Parathyroid adenoma (tissue), 2 donors: ENCODE results near the gene CCDC127.

Experiments
- H2AFZ ChIP-seq: fragments of 300-600 bp; sonication (generic); one replicate; pipeline ENCODE4 v1.7.0; 2017; ENCODE audit warnings: antibody characterized with exemption, mild to moderate bottlenecking
- H3K27ac ChIP-seq: fragments of 300-600 bp; sonication (generic); one replicate; pipeline ENCODE4 v1.7.0; 2017
- H3K27me3 ChIP-seq: fragments of 300-600 bp; sonication (generic); one replicate; pipeline ENCODE4 v1.7.0; 2017; ENCODE audit warnings: low read length; ENCODE audit not compliant: control insufficient read depth, insufficient read depth
- H3K36me3 ChIP-seq: fragments of 300-600 bp; sonication (generic); one replicate; pipeline ENCODE4 v1.7.0; 2017; ENCODE audit warnings: low read length; ENCODE audit not compliant: control insufficient read depth, insufficient read depth
- H3K4me1 ChIP-seq: fragments of 300-600 bp; sonication (generic); one replicate; pipeline ENCODE4 v1.7.0; 2017; ENCODE audit warnings: control low read depth
- H3K4me2 ChIP-seq: fragments of 300-600 bp; sonication (generic); one replicate; pipeline ENCODE4 v1.7.0; 2017; ENCODE audit warnings: low read length
- H3K4me3 ChIP-seq: fragments of 300-600 bp; sonication (generic); one replicate; pipeline ENCODE4 v1.7.0; 2017; ENCODE audit warnings: low read depth, low read length
- H3K79me2 ChIP-seq: fragments of 300-600 bp; sonication (generic); one replicate; pipeline ENCODE4 v1.7.0; 2017; ENCODE audit warnings: control low read depth
- H3K9ac ChIP-seq: fragments of 300-600 bp; sonication (generic); one replicate; pipeline ENCODE4 v1.7.0; 2017; ENCODE audit warnings: mild to moderate bottlenecking
- H3K9me3 ChIP-seq: fragments of 300-600 bp; sonication (generic); one replicate; pipeline ENCODE4 v1.7.0; 2017; ENCODE audit warnings: low read length; ENCODE audit not compliant: control insufficient read depth
- TF ChIP-seq, protein P1 (sequence below): fragments of 300-600 bp; sonication (generic); IDR thresholded peaks from one replicate; pipeline ENCODE4 v1.7.0; 2017; ENCODE audit warnings: antibody characterized with exemption, mild to moderate bottlenecking
- donor health status: primary hyperparathyroidism.

Gene CCDC127

DNA sequence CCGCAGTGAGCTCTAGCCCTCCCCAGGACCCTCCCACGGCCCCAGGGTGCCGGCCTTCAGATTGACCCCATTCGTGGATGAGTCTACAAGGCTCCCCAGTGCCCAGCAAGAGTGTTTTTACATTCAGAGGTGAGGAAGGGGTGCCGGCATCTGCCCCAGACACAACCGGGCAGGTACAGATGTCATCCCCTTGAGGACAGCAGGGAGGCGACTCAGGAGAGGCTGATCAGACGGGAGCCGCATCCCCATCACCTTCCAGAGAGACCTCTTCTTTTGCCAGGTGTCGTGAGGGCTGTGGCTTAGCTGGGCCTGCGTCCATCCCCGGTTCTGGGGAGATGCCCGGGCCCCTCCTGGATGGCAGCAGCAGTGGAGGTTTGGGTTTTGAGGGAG is 30.9 kb downstream of the CCDC127 start:
- Histone ChIP-seq H3K79me2 (no peaks in the 10 kb centered on the region), H3K4me3 (no peak overlapping the region), H3K4me1 (peaks cover 16% of the 10 kb centered on the region), H2AFZ (no peak overlapping the region), H3K9me3 (no peaks in the 10 kb centered on the region), H3K4me2 (no peak overlapping the region), H3K27me3 (no peaks in the 10 kb centered on the region), H3K27ac (no peak overlapping the region), H3K9ac (no peak overlapping the region), H3K36me3 (no peaks in the 10 kb centered on the region)
- TF ChIP-seq, protein P1, sequence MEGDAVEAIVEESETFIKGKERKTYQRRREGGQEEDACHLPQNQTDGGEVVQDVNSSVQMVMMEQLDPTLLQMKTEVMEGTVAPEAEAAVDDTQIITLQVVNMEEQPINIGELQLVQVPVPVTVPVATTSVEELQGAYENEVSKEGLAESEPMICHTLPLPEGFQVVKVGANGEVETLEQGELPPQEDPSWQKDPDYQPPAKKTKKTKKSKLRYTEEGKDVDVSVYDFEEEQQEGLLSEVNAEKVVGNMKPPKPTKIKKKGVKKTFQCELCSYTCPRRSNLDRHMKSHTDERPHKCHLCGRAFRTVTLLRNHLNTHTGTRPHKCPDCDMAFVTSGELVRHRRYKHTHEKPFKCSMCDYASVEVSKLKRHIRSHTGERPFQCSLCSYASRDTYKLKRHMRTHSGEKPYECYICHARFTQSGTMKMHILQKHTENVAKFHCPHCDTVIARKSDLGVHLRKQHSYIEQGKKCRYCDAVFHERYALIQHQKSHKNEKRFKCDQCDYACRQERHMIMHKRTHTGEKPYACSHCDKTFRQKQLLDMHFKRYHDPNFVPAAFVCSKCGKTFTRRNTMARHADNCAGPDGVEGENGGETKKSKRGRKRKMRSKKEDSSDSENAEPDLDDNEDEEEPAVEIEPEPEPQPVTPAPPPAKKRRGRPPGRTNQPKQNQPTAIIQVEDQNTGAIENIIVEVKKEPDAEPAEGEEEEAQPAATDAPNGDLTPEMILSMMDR = no peak

- no peak overlapping the region for H3K4me2 ChIP-seq
- no peak overlapping the region for H3K9ac ChIP-seq
- no peak overlapping the region for H3K27ac ChIP-seq
- H3K9me3 ChIP-seq = no peaks in the 10 kb centered on the region
- no peak overlapping the region for H2AFZ ChIP-seq
- H3K27me3 ChIP-seq = no peaks in the 10 kb centered on the region
- no peak overlapping the region for H3K4me3 ChIP-seq
- H3K36me3 ChIP-seq = no peaks in the 10 kb centered on the region
- H3K79me2 ChIP-seq = no peaks in the 10 kb centered on the region
- H3K4me1 ChIP-seq = peaks cover 15% of the 10 kb centered on the region
- TF ChIP-seq, protein P1 = no peak
Measured at GRCh38 chr5:186091-187041, 31.6 kb downstream of the CCDC127 start.

- Histone ChIP-seq H2AFZ (no peak overlapping the region), H3K4me1 (peaks cover 7% of the 10 kb centered on the region), H3K4me2 (no peak overlapping the region), H3K4me3 (no peak overlapping the region), H3K9me3 (no peaks in the 10 kb centered on the region), H3K27ac (no peak overlapping the region), H3K9ac (no peak overlapping the region), H3K79me2 (no peaks in the 10 kb centered on the region), H3K27me3 (no peaks in the 10 kb centered on the region), H3K36me3 (no peaks in the 10 kb centered on the region)
- TF ChIP-seq, protein P1 = no peak
Measured at GRCh38 chr5:185095-186070, 32.6 kb downstream of the CCDC127 start.

- Histone ChIP-seq H3K79me2 (no peaks in the 10 kb centered on the region), H3K4me3 (no peak overlapping the region), H3K27ac (no peak overlapping the region), H3K36me3 (no peaks in the 10 kb centered on the region), H3K4me2 (no peak overlapping the region), H2AFZ (no peak overlapping the region), H3K9ac (no peak overlapping the region), H3K4me1 (peaks cover 5% of the 10 kb centered on the region), H3K9me3 (no peaks in the 10 kb centered on the region), H3K27me3 (no peaks in the 10 kb centered on the region)
- TF ChIP-seq, protein P1 = no peak
Measured at GRCh38 chr5:184471-184870, 33.5 kb downstream of the CCDC127 start.
